Measurements from ENCODE around the gene CDH13. TPM values are rescaled to one million over a fixed set of nuclear protein-coding genes. Genes with fewer than 3 reads are reported as not detected.

Gene CDH13
- total and polyA plus RNA-seq, 2 of the 8 experiments (the other 6 are each of a cell fraction or from before 2014, with no cell fraction given) = 2.3 to 2.4 TPM

DNA sequence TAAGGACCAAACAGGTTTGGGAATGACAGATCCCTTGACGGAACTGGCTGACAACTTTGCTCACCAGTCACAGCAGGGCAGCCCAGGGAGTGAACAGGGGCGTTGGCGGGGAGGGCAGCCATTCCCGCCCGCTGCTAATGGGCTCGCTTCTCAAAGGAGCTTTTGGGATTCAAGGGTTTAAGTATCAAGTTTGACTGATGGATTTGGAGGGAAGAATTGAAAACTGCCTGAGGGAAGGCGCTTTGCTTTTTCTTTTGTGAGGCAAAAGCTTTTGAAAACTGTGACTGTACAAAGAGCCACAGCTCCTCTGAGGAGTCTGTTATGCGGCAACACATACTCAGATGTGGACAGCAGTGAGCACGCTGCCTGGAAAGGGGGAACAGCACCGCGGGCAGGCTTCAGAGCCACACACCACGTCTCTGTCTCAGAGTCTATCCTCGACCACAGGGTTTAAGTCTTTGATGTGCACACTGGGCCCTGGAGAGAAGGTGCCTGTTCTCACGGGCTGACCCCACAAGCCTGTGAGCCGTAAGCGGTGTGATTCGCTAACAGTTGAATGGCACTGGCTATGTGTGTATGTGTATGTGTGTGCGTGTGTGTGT is 1101.1 kb downstream of the CDH13 start:
- H2BK5ac ChIP-seq (ENCODE audit: low read depth, low read length) = no peak overlapping the region
- no peak overlapping the region for H4K8ac ChIP-seq (ENCODE audit: extremely low read depth, insufficient read depth, low read length)
- no peak overlapping the region for H3K27ac ChIP-seq (ENCODE audit: low read depth, low read length)
- no peak overlapping the region for H3K4ac ChIP-seq (replicated peaks; ENCODE audit: insufficient read length, low read depth, low read length)
- no peak overlapping the region for H3K23ac ChIP-seq (ENCODE audit: insufficient read length)
- H2AK5ac ChIP-seq (ENCODE audit: low read depth, low read length) = no peak overlapping the region
- no peak overlapping the region for H4K5ac ChIP-seq (ENCODE audit: insufficient read length, low read depth, low read length)
- H3K4me2 ChIP-seq (ENCODE audit: insufficient read depth in 1 of 2, low read depth in 2 of 2, low read length in 2 of 2) = no peak overlapping the region
- no peaks in the 10 kb centered on the region for H3K79me1 ChIP-seq (ENCODE audit: low read depth, low read length)
- no peak overlapping the region for H3K4me3 ChIP-seq (ENCODE audit: extremely low read depth in 1 of 4, insufficient read depth in 2 of 4, low read depth in 3 of 4, low read length in 4 of 4)
- FAIRE-seq (no peak), DNase-seq (ENCODE audit: low read depth in 1 of 2, low spot score in 2 of 2) (no peak)
- 82% methylated on average over 18 of the region's 18 CpGs; no CpG with 5 or more reads in 1 of the 2 experiments for WGBS, 2 experiments (ENCODE audit: extremely low coverage in 1 of 2, insufficient coverage in 1 of 2, insufficient read length in 1 of 2, insufficient replicate concordance in 2 of 2, low coverage in 1 of 2, low lambda C conversion rate in 2 of 2, missing lambda C conversion rate in 1 of 2)
- no peaks in the 10 kb centered on the region for H3K27me3 ChIP-seq (replicated peaks in 1 of 4; ENCODE audit: control insufficient read depth in 3 of 4, extremely low read depth in 1 of 4, insufficient read depth in 3 of 4, low read length in 3 of 4)
- no peak overlapping the region for H2BK20ac ChIP-seq (ENCODE audit: low read length)
- peaks cover 0 to 2% (median 0%) of the 10 kb centered on the region in 4 experiments; a peak in 1 of 7 replicates for H3K4me1 ChIP-seq (replicated peaks in 1 of 4; ENCODE audit: control insufficient read depth in 3 of 4, insufficient read depth in 4 of 4, low read length in 3 of 4)
- no peak overlapping the region for H2AFZ ChIP-seq (ENCODE audit: low read length)
- ChIA-PET POLR2A (ENCODE audit: partially characterized antibody) (interaction anchor here (0.9 kb wide), 1 partner anchor 123 kb away, joined by 5 read pairs; no protein-coding TSS in a partner anchor), CTCF (ENCODE audit: partially characterized antibody) (interaction anchor here (1.0 to 2.4 kb wide), 2 partner anchors 13 to 38 kb away, joined by 3 to 7 read pairs; no protein-coding TSS in a partner anchor)
- H2BK15ac ChIP-seq (ENCODE audit: low read length) = no peak overlapping the region; the same call in 1 of the 2 replicates
- no peaks in the 10 kb centered on the region for H3K36me3 ChIP-seq (ENCODE audit: control insufficient read depth in 2 of 4, insufficient read depth in 4 of 4, low read length in 3 of 4)
- H2BK12ac ChIP-seq (ENCODE audit: low read depth, low read length) = no peak overlapping the region
- no peak overlapping the region for H3K18ac ChIP-seq (ENCODE audit: extremely low read depth, low read length)
- H3K56ac ChIP-seq (replicated peaks; ENCODE audit: insufficient read length, low read depth, low read length) = no peak overlapping the region
- no peaks in the 10 kb centered on the region for H3K9me3 ChIP-seq (ENCODE audit: insufficient read depth in 2 of 2, low read depth in 1 of 2, low read length in 1 of 2)
- no peaks in the 10 kb centered on the region for H3K79me2 ChIP-seq (ENCODE audit: control insufficient read depth in 1 of 2, insufficient read depth in 2 of 2, low read length in 2 of 2)
- TF ChIP-seq CBX5 (IDR thresholded peaks at IDR 0.05; ENCODE audit: low read depth, low read length) = no peak
- H2BK120ac ChIP-seq (replicated peaks; ENCODE audit: low read depth, low read length) = no peak overlapping the region
- H3K14ac ChIP-seq (ENCODE audit: insufficient read length) = no peak overlapping the region
- no peaks in the 10 kb centered on the region for H4K20me1 ChIP-seq (replicated peaks in 1 of 2; ENCODE audit: control insufficient read depth in 1 of 2, insufficient read depth in 2 of 2, low read length in 2 of 2)
- no peak overlapping the region for H3K9ac ChIP-seq (replicated peaks in 1 of 4; ENCODE audit: extremely low read depth in 1 of 4, low read depth in 3 of 4, low read length in 3 of 4)
- no peak overlapping the region for H4K91ac ChIP-seq (replicated peaks; ENCODE audit: insufficient read length, low read length)
- H3K23me2 ChIP-seq (ENCODE audit: low read depth, low read length) = peaks cover 2% of the 10 kb centered on the region; the same call in 1 of the 2 replicates
